H1 (cell line): ENCODE measurements around the gene RNF123. TPM values are rescaled to one million over a fixed set of nuclear protein-coding genes. Genes with fewer than 3 reads are reported as not detected.

Experiments
- CREB1 ChIP-seq: IDR thresholded peaks from 2 replicates; pipeline ENCODE4 v1.6.1; 2012; ENCODE audit warnings: inconsistent platforms
- KDM4A ChIP-seq: IDR thresholded peaks from one replicate; pipeline ENCODE4 v1.7.1; 2012; ENCODE audit warnings: low read depth, mild to moderate bottlenecking, moderate library complexity, low read length, inconsistent platforms; ENCODE audit not compliant: severe bottlenecking
- KDM5A ChIP-seq: fragments of 200-600 bp; IDR thresholded peaks from 2 replicates; pipeline ENCODE4 v1.7.1; 2012; ENCODE audit warnings: mild to moderate bottlenecking, low read length, inconsistent platforms, mixed read lengths
- RAD21 ChIP-seq, 2 experiments: IDR thresholded peaks in 1 of 2; conservative IDR thresholded peaks in 1 of 2; 2 replicates each; pipeline ENCODE4 v1.6.1; 2011; ENCODE audit warnings: low read depth in 2 of 2, low read length in 2 of 2, improper control_type of control experiment in 1 of 2, inconsistent platforms in 1 of 2, mild to moderate bottlenecking in 1 of 2, moderate library complexity in 1 of 2
- SIN3A ChIP-seq, 2 experiments: IDR thresholded peaks in 1 of 2; conservative IDR thresholded peaks in 1 of 2; 2 replicates each; pipeline ENCODE4 v1.6.1; 2011 to 2012; ENCODE audit warnings: low read length in 2 of 2, improper control_type of control experiment in 1 of 2, low read depth in 1 of 2, mild to moderate bottlenecking in 1 of 2
- SP2 ChIP-seq: IDR thresholded peaks from 2 replicates; pipeline ENCODE4 v1.6.1; 2012; ENCODE audit warnings: mild to moderate bottlenecking, low read length, inconsistent platforms
- TAF7 ChIP-seq: optimal IDR thresholded peaks from 2 replicates; pipeline ENCODE3; 2011; ENCODE audit warnings: low read depth, mild to moderate bottlenecking, inconsistent platforms, low read length, moderate library complexity, borderline replicate concordance
- polyA plus RNA-seq, 7 experiments: library from polyadenylated mRNA; depleted of rRNA in 3 of 7; stranded (reverse) in 5 of 7; unstranded in 2 of 7; fragments of >200 nt in 5 of 7; fragments of 200-250 nt in 2 of 7; gene quantifications; 1 replicate in 5 of 7; 2 replicates in 1 of 7; 4 replicates in 1 of 7; pipeline versions ENCODE4 v1.2.1 to v1.2.3, GENCODE V29; 2011 to 2013; ENCODE audit warnings: missing spikeins in 2 of 7, mixed read lengths in 2 of 7
- total RNA-seq: library from RNA; stranded (reverse); fragmentation: NEBNext Ultra II Directional; extraction: Animal tissue kit (Norgen Biotek cat#: 25700); gene quantifications from 2 replicates; pipeline ENCODE4 v1.2.1, GENCODE V29; 2021
- TF ChIP-seq, protein P1 (sequence below): IDR thresholded peaks from 2 replicates; pipeline ENCODE4 v1.6.1; 2012; ENCODE audit warnings: inconsistent platforms

Gene RNF123
- total and polyA plus RNA-seq, 2 of the 8 experiments (the other 6 are each of a cell fraction or from before 2014, with no cell fraction given): 30.5 to 57.7 TPM

DNA sequence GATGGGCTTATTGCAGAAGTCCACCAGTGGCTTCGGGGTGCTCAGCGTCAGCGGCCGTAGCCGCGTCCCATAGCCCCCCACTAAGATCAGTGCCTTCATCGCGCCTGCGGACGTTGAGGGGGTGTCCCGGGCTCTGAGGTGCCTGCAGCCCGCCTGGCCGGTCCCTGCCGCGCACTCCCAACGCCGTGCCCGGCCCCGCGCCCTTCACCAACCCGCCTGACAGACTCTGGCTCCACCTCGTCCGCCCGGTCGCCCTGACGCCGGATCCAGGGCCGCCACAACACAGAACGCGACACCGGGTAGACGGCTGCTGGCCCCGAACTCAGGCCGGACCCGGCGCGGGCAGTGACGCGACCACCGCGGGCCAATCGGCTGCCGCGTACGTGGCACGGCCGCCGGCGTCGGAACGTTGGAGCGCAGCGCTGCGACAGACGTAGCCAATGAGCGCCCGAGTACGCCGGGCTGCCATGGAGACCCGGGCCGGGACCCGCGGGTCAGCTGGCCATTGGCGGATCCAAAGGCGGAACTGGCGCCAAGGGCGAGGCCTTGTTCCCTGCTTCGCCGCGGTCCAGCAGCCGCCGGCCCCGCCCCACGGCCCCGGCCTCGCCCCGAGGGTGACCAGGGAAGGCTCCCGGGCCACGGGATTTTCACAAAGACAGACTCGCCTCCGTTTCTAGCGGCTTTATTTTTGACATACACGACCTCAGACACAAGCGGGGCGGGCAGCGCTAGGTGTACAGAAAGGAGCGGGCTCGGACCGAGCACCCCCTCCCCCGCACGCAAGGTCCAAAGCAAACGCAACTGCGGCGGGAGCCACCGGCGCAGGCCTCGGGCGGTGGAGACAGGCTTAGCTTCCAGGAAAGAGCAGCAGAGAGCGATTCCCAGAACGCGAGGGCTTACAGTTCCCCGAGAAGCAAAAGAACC, 34.5 kb downstream of the RNF123 start, which contains the start of gene GMPPB (continued):
- no peak for TF ChIP-seq RAD21 (IDR thresholded peaks at IDR 0.05 in 1 of 2, conservative IDR thresholded peaks at IDR 0.05 in 1 of 2; ENCODE audit: low read depth in 2 of 2, low read length in 2 of 2)
- peak; percentile 38 to 75; a peak in 2 of 4 replicates for TF ChIP-seq SIN3A (conservative IDR thresholded peaks at IDR 0.05 in 1 of 2, IDR thresholded peaks at IDR 0.05 in 1 of 2; ENCODE audit: low read depth in 1 of 2, low read length in 2 of 2)
- TF ChIP-seq, protein P1, sequence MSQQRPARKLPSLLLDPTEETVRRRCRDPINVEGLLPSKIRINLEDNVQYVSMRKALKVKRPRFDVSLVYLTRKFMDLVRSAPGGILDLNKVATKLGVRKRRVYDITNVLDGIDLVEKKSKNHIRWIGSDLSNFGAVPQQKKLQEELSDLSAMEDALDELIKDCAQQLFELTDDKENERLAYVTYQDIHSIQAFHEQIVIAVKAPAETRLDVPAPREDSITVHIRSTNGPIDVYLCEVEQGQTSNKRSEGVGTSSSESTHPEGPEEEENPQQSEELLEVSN: peak; percentile 53; the same call in 1 of the 2 replicates
- TF ChIP-seq SP2: no peak
- peak; percentile 89 for TF ChIP-seq KDM5A
- TF ChIP-seq TAF7: peak; percentile 52
- TF ChIP-seq KDM4A: peak; percentile 88
- peak; percentile 98 for TF ChIP-seq CREB1
